Natural killer cell treated with Interleukin-12 subunit alpha and Interleukin-12 subunit beta and Interleukin-15 and Interleukin-18, amount 100 ng/mL, for 72 hours (primary cell): ENCODE measurements around the gene TAF9. TPM values are rescaled to one million over a fixed set of nuclear protein-coding genes. Genes with fewer than 3 reads are reported as not detected.
"Not testable (repeated sequence)": the region's sequence is repeated elsewhere in the genome, so short reads cannot be mapped to it uniquely, and the experiment has no call there.

Experiments
- ATAC-seq, 2 donors: fragments of 150-1000 bp; cut with Tn5 transposase in 1 of 2; sonication (Bioruptor Pico), chemical (Tn5 transposase) in 1 of 2; 2 replicates each; pipeline ENCODE4 v1.10.0; 2021
- DNase-seq: peaks from one replicate; pipeline ENCODE4 v3.0.0; 2022; ENCODE audit warnings: low spot score
- H3K27ac Mint-ChIP-seq, 2 donors: 1 replicate in 1 of 2; 2 replicates in 1 of 2; pipeline ENCODE4 v1.8.0; 2022; ENCODE audit warnings: mixed read lengths in 2 of 2, mild to moderate bottlenecking in 1 of 2, moderate library complexity in 1 of 2
- H3K27me3 Mint-ChIP-seq, 2 donors: 1 replicate in 1 of 2; 2 replicates in 1 of 2; pipeline ENCODE4 v1.8.0; 2022; ENCODE audit warnings: mixed read lengths in 2 of 2
- H3K36me3 Mint-ChIP-seq: one replicate; pipeline ENCODE4 v1.8.0; 2022; ENCODE audit warnings: mixed read lengths
- H3K4me1 Mint-ChIP-seq, 2 donors: 1 replicate in 1 of 2; 2 replicates in 1 of 2; pipeline ENCODE4 v1.8.0; 2022; ENCODE audit warnings: low read depth in 2 of 2, mixed read lengths in 2 of 2, mild to moderate bottlenecking in 1 of 2
- H3K4me3 Mint-ChIP-seq: one replicate; pipeline ENCODE4 v1.8.0; 2022; ENCODE audit warnings: mixed read lengths
- H3K9me3 Mint-ChIP-seq: 2 replicates; pipeline ENCODE4 v1.8.0; 2022; ENCODE audit warnings: mixed read lengths
- total RNA-seq, 2 donors: library from RNA; stranded (reverse); gene quantifications; one replicate each; pipeline ENCODE4 v1.2.3, GENCODE V29; 2022

Gene TAF9
- 10 to 100 TPM; 38.9 to 51.0 TPM for total RNA-seq

GRCh38 chr5:69369340-69370121, at the start of gene TAF9, which contains the start of the genes AK6 and RAD17:
TSS of gene TAF9 (minus strand) at chr5:69369520. CDS start at chr5:69365737, 3,783 bp downstream.
TSS of gene AK6 (minus strand) at chr5:69369520. CDS start at chr5:69369490, 30 bp downstream.
TSS of gene RAD17 (plus strand) at chr5:69369818. CDS start at chr5:69372209, 2,391 bp downstream.
- Mint-ChIP-seq H3K4me1 (peaks cover 12 to 17% of the 10 kb centered on the region in 2 donors), H3K36me3 (peaks cover 14% of the 10 kb centered on the region), H3K9me3 (no peaks in the 10 kb centered on the region), H3K4me3 (peak within 1 kb of the TSS; percentile 90), H3K27me3 (no peaks in the 10 kb centered on the region), H3K27ac (peak within 1 kb of the TSS; percentile 90 to 92)
- peak; percentile 97 to 98 for ATAC-seq
- peak; percentile 94 for DNase-seq

DNA sequence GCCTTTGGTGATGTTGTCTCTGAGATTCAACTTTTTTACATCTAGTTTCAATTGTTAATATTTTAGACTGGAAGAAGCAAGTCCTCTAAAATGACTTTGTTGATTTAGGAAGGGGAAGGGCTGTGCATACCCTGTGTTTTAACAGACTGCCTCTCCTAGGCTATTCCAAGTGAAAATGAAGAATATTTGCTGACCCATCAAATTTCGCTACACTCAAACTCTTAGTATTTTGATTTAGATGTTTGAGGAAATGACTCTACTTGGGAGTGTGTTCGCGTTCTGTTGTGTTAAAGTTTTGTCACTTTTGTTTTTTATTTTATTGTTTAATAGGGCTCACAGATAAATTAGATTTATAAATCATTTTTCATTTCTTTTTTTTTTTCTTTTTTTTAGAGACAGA, 49.2 kb upstream of the TAF9 start:
- no peak for DNase-seq
- no peak for ATAC-seq
- H3K27ac Mint-ChIP-seq, result no peak overlapping the region
- H3K4me3 Mint-ChIP-seq, result no peak overlapping the region
- no peaks in the 10 kb centered on the region for H3K9me3 Mint-ChIP-seq
- H3K36me3 Mint-ChIP-seq, result peaks cover 9% of the 10 kb centered on the region
- peaks cover 0 to 10% of the 10 kb centered on the region in 2 donors for H3K27me3 Mint-ChIP-seq
- H3K4me1 Mint-ChIP-seq, result peaks cover 0 to 5% of the 10 kb centered on the region in 2 donors

DNA sequence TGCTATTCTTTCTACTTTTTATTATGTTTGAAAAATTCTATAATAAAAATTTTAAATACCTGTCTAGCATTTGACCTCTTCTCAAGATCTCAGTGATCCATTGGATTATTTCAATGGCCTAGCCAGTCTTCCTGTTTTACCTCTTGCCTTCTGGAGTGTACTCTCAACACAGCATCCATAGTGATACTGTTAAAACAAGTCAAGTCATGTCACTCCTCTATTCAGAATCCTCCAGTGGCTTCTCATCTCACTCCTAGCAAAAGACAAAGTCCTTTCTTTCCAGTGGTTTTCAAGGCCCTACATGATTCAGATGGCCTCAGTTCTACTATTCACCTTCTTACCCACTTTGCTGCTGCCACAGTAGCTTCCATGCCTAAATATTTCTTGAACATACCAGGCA, 47.4 kb upstream of the TAF9 start:
- H3K36me3 Mint-ChIP-seq, result peaks cover 9% of the 10 kb centered on the region
- peaks cover 0 to 5% of the 10 kb centered on the region in 2 donors for H3K4me1 Mint-ChIP-seq
- ATAC-seq (no peak), DNase-seq (no peak)
- H3K9me3 Mint-ChIP-seq, result no peaks in the 10 kb centered on the region
- H3K4me3 Mint-ChIP-seq, result no peak overlapping the region
- H3K27ac Mint-ChIP-seq, result no peak overlapping the region
- peaks cover 0 to 7% of the 10 kb centered on the region in 2 donors for H3K27me3 Mint-ChIP-seq

DNA sequence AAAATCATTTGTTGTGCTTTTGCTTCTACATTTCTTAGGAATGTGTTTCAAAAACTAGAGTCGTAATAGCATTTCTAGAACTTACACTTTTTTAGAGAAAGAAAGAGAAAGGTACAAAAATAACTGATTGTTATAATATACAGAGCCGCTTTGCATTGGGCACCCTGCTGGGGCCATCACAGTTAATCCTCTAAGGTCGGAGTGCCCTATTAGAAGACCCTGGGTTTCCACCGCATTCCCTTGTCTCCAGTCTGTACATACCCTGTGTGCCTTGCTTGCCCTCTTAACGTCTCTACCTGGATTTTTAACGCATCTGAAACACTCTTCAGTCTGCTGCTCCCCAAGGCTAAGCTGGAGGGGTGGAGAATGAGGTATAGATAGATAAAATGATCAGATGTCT, 46.9 kb upstream of the TAF9 start:
- Mint-ChIP-seq H3K27ac (no peak overlapping the region), H3K4me3 (no peak overlapping the region), H3K27me3 (peaks cover 0 to 7% of the 10 kb centered on the region in 2 donors), H3K9me3 (no peaks in the 10 kb centered on the region), H3K36me3 (peaks cover 13% of the 10 kb centered on the region), H3K4me1 (peaks cover 0 to 5% of the 10 kb centered on the region in 2 donors)
- DNase-seq (no peak), ATAC-seq (no peak)

- Mint-ChIP-seq H3K27me3 (peaks cover 0 to 7% of the 10 kb centered on the region in 2 donors), H3K4me3 (peak overlapping the region; percentile 22), H3K36me3 (peaks cover 13% of the 10 kb centered on the region), H3K27ac (no peak overlapping the region), H3K4me1 (peaks cover 0 to 5% of the 10 kb centered on the region in 2 donors), H3K9me3 (no peaks in the 10 kb centered on the region)
- ATAC-seq, result no peak
- no peak for DNase-seq
These were observed 46.3 kb upstream of the TAF9 start for GRCh38 chr5:69415584-69415958.

- peak; percentile 74 for ATAC-seq
- Mint-ChIP-seq H3K9me3 (no peaks in the 10 kb centered on the region), H3K4me3 (peak within 1 kb of the TSS; percentile 22), H3K27me3 (peaks cover 0 to 7% of the 10 kb centered on the region in 2 donors), H3K4me1 (peaks cover 0 to 5% of the 10 kb centered on the region in 2 donors), H3K27ac (no peak within 1 kb of the TSS), H3K36me3 (peaks cover 13% of the 10 kb centered on the region)
- DNase-seq, result no peak
These were observed 45.7 kb upstream of the TAF9 start, which contains the start of gene MARVELD2 for GRCh38 chr5:69414885-69415583. TSS of gene MARVELD2 (plus strand) at chr5:69415116. CDS start at chr5:69419386, 4,270 bp downstream.

- Mint-ChIP-seq H3K36me3 (peaks cover 12% of the 10 kb centered on the region), H3K27ac (no peak overlapping the region), H3K27me3 (no peaks in the 10 kb centered on the region), H3K4me3 (no peak overlapping the region), H3K9me3 (no peaks in the 10 kb centered on the region), H3K4me1 (no peaks in the 10 kb centered on the region)
- no peak for DNase-seq
- no peak for ATAC-seq
These were observed 35.5 kb upstream of the TAF9 start for GRCh38 chr5:69404659-69405330.

- DNase-seq (no peak), ATAC-seq (no peak)
- peaks cover 5% of the 10 kb centered on the region for H3K36me3 Mint-ChIP-seq
- no peaks in the 10 kb centered on the region for H3K9me3 Mint-ChIP-seq
- H3K27ac Mint-ChIP-seq, result no peak overlapping the region
- H3K4me3 Mint-ChIP-seq, result no peak overlapping the region
- H3K4me1 Mint-ChIP-seq, result no peaks in the 10 kb centered on the region
- no peaks in the 10 kb centered on the region for H3K27me3 Mint-ChIP-seq
These were observed 9.1 kb upstream of the TAF9 start for GRCh38 chr5:69378376-69378775.

GRCh38 chr5:69374911-69375446, 5.7 kb upstream of the TAF9 start:
- ATAC-seq, result no peak
- Mint-ChIP-seq H3K27me3 (no peaks in the 10 kb centered on the region), H3K36me3 (peaks cover 5% of the 10 kb centered on the region), H3K9me3 (no peaks in the 10 kb centered on the region), H3K4me1 (no peaks in the 10 kb centered on the region), H3K27ac (no peak overlapping the region), H3K4me3 (no peak overlapping the region)
- no peak for DNase-seq

DNA sequence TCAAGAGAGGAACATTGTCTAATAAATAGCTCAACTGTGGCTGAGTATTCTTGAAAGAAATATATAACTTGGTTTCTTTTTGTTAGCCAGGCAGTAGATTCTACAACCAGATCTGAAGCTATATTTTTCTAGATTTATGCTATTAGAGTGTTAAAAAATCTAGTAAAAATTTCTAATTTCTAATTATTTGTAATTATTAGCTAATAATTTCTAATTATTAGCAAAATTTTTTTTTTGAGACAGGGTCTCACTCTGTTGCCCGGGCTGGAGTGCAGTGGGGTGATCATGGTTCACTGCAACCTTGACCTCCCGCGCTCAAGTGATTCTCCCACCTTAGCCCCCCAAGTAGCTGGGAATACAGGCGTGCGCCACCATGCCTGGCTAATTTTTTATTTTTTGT, 3.1 kb upstream of the TAF9 start:
- ATAC-seq (no peak), DNase-seq (no peak)
- H3K27ac Mint-ChIP-seq, result no peak overlapping the region
- peaks cover 8 to 12% of the 10 kb centered on the region in 2 donors for H3K4me1 Mint-ChIP-seq
- H3K27me3 Mint-ChIP-seq, result no peaks in the 10 kb centered on the region
- no peaks in the 10 kb centered on the region for H3K9me3 Mint-ChIP-seq
- H3K36me3 Mint-ChIP-seq, result peaks cover 9% of the 10 kb centered on the region
- no peak overlapping the region for H3K4me3 Mint-ChIP-seq

- H3K36me3 Mint-ChIP-seq, H3K27me3 Mint-ChIP-seq, H3K9me3 Mint-ChIP-seq, ATAC-seq, DNase-seq: not testable (repeated sequence)
- peaks cover 8 to 12% of the 10 kb centered on the region in 2 donors for H3K4me1 Mint-ChIP-seq
- peak overlapping the region; percentile 90 for H3K4me3 Mint-ChIP-seq
- H3K27ac Mint-ChIP-seq, result peak overlapping the region; percentile 90 to 92
These were observed 1.0 kb upstream of the TAF9 start for GRCh38 chr5:69370335-69370734.

- no peaks in the 10 kb centered on the region for H3K27me3 Mint-ChIP-seq
- H3K4me3 Mint-ChIP-seq, result peak overlapping the region; percentile 90
- H3K27ac Mint-ChIP-seq, result peak overlapping the region; percentile 90 to 92
- no peaks in the 10 kb centered on the region for H3K9me3 Mint-ChIP-seq
- DNase-seq (no peak), ATAC-seq (no peak)
- H3K36me3 Mint-ChIP-seq, result peaks cover 14% of the 10 kb centered on the region
- peaks cover 12 to 17% of the 10 kb centered on the region in 2 donors for H3K4me1 Mint-ChIP-seq
These were observed 621 bp downstream of the TAF9 start for GRCh38 chr5:69368458-69369339.
